Bladder microvascular endothelial cell (primary cell): Measurements from ENCODE around the gene IFITM2. TPM values are rescaled to one million over a fixed set of nuclear protein-coding genes. Genes with fewer than 3 reads are reported as not detected.

ENCODE experiments used
- total RNA-seq: library from RNA; depleted of rRNA; stranded (reverse); fragments of >200 nt; gene quantifications from 2 replicates; pipeline ENCODE4 v1.2.3, GENCODE V29; 2014

Gene IFITM2
- 82.6 and 114 TPM in 2 replicates for total RNA-seq

DNA sequence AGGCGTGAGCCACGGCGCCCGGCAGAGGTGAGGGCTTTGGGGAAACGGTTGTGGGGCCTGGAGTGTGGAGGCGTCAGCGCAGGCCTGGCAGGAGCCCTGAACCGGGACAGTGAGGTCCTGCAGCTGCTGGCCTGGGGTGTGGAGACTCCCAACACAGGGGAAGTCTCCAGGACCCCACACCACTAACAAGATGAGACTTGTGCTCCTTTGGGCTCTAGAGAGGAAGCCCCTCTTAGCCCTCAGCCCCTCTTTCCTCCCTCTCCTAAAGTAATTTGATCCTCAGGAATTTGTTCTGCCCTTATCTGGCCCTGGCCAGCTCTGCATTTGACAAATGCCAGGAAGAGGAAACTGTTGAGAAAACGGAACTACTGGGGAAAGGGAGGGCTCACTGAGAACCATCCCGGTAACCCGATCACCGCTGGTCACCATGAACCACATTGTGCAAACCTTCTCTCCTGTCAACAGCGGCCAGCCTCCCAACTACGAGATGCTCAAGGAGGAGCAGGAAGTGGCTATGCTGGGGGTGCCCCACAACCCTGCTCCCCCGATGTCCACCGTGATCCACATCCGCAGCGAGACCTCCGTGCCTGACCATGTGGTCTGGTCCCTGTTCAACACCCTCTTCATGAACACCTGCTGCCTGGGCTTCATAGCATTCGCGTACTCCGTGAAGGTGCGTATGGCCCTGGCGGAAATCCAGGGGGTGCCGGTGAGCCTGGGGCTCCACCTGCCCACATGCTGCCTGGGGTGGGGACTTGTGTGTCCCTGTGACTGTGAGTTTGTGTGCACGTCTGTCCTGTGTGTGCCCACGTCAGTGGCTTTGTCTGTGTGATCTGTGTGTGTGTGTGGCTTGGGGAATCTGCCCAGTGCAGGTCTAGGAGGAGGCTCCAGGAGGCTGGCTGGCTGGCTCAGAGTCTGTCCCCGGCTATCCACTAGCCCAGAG is at the start of gene IFITM2:
TSS of gene IFITM2 (plus strand) at position 51 of the 943 bp plus-strand sequence. CDS start at position 428, 377 bp downstream.

GRCh38 chr11:278001-278951 is 29.3 kb upstream of the IFITM2 start, which contains the start of gene NLRP6:
NLRP6 (plus strand) TSS chr11:278407; CDS start chr11:278570, 163 bp downstream.

DNA sequence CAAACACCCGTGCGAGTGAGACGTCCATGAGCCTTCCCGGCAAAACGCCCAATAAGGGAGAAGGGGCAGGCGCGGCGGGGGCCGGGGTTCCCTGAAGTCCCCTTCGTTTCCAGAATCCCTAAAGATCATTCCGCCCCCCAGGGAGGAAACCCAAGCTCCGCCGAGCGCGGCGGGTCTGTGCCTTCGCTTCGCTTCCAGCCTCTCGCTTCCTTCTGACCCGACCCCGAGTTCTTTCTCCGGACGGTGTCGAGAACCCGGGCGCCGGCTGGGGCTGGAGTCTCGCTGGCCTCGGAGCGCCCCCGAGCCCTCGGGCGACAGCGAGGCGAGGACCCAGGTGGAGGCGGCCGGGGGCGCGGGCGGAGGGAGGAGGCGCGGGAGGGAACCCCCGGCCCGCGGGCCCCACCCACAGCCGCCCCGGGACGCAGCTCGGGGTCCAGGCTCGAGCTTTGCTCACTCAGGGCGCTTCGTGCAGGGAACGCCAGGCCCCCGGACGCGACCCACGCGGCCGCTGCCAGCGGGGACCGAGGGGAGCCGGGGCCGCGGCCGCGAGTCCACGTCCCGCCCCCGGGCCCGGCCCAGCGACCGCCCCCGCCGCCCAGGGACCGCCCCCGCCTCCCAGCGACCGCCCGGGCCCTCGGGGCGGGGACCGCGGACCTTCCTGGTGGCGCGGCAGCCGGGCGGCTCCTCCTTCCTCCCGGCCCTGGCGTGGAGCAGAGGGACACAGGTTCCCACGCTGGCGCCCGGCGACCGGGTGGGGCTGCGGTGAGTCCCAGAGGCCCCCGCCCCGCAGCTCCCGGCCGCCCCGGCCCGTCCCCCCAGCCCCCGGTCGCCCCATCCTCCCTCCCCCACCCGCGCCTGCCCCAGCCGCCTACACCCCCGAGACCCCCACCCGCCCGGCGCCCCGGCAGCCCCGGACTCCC is 18.9 kb upstream of the IFITM2 start, which contains the start of gene PGGHG:
TSS of gene PGGHG (plus strand) at position 649 of the 920 bp plus-strand sequence. CDS start 691 bp downstream, outside the sequence.

GRCh38 chr11:299081-299891 is 8.3 kb upstream of the IFITM2 start, which contains the start of gene IFITM5:
IFITM5 (minus strand) TSS chr11:299526; CDS start chr11:299490, 36 bp downstream.

GRCh38 chr11:313787-314553 is 6.4 kb downstream of the IFITM2 start, which contains the start of gene IFITM1:
IFITM1 (plus strand) TSS chr11:314040; CDS start chr11:314171, 131 bp downstream.

Other genes with a start within 250 kb of the IFITM2 start
- not detected in 2 replicates for gene SCGB1C1, start 114.7 kb upstream of the IFITM2 start, total RNA-seq
- gene BET1L, start 100.4 kb upstream of the IFITM2 start, total RNA-seq = 8.6 and 18.3 TPM in 2 replicates
- gene RIC8A, start 100.1 kb upstream of the IFITM2 start, total RNA-seq = 144 and 223 TPM in 2 replicates
- gene SIRT3, start 71.5 kb upstream of the IFITM2 start, total RNA-seq = 5.8 and 7.9 TPM in 2 replicates
- 168 and 170 TPM in 2 replicates for gene PSMD13, start 70.8 kb upstream of the IFITM2 start, total RNA-seq
- gene NLRP6, start 29.4 kb upstream of the IFITM2 start, total RNA-seq = not detected in 2 replicates
- 9.1 and 19.9 TPM in 2 replicates for gene PGGHG, start 18.7 kb upstream of the IFITM2 start, total RNA-seq
- not detected in 2 replicates for gene IFITM5, start 8.3 kb upstream of the IFITM2 start, total RNA-seq
- 4.1 and 31.7 TPM in 2 replicates for gene IFITM1, start 6.2 kb downstream of the IFITM2 start, total RNA-seq
- 44.7 and 77.2 TPM in 2 replicates for gene IFITM3, start 13.0 kb downstream of the IFITM2 start, total RNA-seq
- 0.16 and 2.3 TPM in 2 replicates for gene B4GALNT4, start 61.7 kb downstream of the IFITM2 start, total RNA-seq
- 0.06 and 0.16 TPM in 2 replicates for gene PKP3, start 86.4 kb downstream of the IFITM2 start, total RNA-seq
- gene SIGIRR, start 107.2 kb downstream of the IFITM2 start, total RNA-seq = 32.1 and 42.6 TPM in 2 replicates
- gene ANO9, start 134.2 kb downstream of the IFITM2 start, total RNA-seq = 0.32 and 5.7 TPM in 2 replicates
- 22.2 and 37.3 TPM in 2 replicates for gene PTDSS2, start 142.5 kb downstream of the IFITM2 start, total RNA-seq
- 206 and 271 TPM in 2 replicates for gene RNH1, start 199.4 kb downstream of the IFITM2 start, total RNA-seq
- gene HRAS, start 227.8 kb downstream of the IFITM2 start, total RNA-seq = 65.3 and 82.4 TPM in 2 replicates
- gene LRRC56, start 229.7 kb downstream of the IFITM2 start, total RNA-seq = 0.32 and 1.2 TPM in 2 replicates